ENCODE results near the gene CSTPP1. TPM values are rescaled to one million over a fixed set of nuclear protein-coding genes. Genes with fewer than 3 reads are reported as not detected.

Gene CSTPP1
- total and polyA plus RNA-seq, 2 of the 8 experiments (the other 6 are each of a cell fraction or from before 2014, with no cell fraction given): 24.2 to 28.7 TPM

- H3K79me1 ChIP-seq (ENCODE audit: low read depth, low read length): no peaks in the 10 kb centered on the region; the same call in 1 of the 2 replicates
- H3K9me3 ChIP-seq (ENCODE audit: insufficient read depth in 2 of 2, low read depth in 1 of 2, low read length in 1 of 2): no peaks in the 10 kb centered on the region
- no peak overlapping the region for H3K4ac ChIP-seq (replicated peaks; ENCODE audit: insufficient read length, low read depth, low read length)
- no peak overlapping the region for H3K56ac ChIP-seq (replicated peaks; ENCODE audit: insufficient read length, low read depth, low read length)
- H4K5ac ChIP-seq (ENCODE audit: insufficient read length, low read depth, low read length): no peak overlapping the region
- no peak overlapping the region for H4K8ac ChIP-seq (ENCODE audit: extremely low read depth, insufficient read depth, low read length)
- H2BK20ac ChIP-seq (ENCODE audit: low read length): no peak overlapping the region
- H3K9ac ChIP-seq (replicated peaks in 1 of 4; ENCODE audit: extremely low read depth in 1 of 4, low read depth in 3 of 4, low read length in 3 of 4): no peak overlapping the region
- H3K23me2 ChIP-seq (ENCODE audit: low read depth, low read length): no peaks in the 10 kb centered on the region
- H3K14ac ChIP-seq (ENCODE audit: insufficient read length): no peak overlapping the region
- peaks cover 3 to 10% of the 10 kb centered on the region in 2 experiments for H4K20me1 ChIP-seq (replicated peaks in 1 of 2; ENCODE audit: control insufficient read depth in 1 of 2, insufficient read depth in 2 of 2, low read length in 2 of 2)
- no peak overlapping the region for H3K27ac ChIP-seq (ENCODE audit: low read depth, low read length)
- H3K18ac ChIP-seq (ENCODE audit: extremely low read depth, low read length): no peak overlapping the region
- ChIA-PET POLR2A (ENCODE audit: partially characterized antibody) (interaction anchor here (1.0 to 1.3 kb wide), 2 partner anchors 9 to 10 kb away, joined by 4 to 5 read pairs; no protein-coding TSS in a partner anchor), CTCF (ENCODE audit: partially characterized antibody) (interaction anchor here (0.6 to 1.3 kb wide), 4 partner anchors 14 to 184 kb away, joined by 3 to 5 read pairs (median 4); no protein-coding TSS in a partner anchor)
- H3K4me1 ChIP-seq (replicated peaks in 1 of 4; ENCODE audit: control insufficient read depth in 3 of 4, insufficient read depth in 4 of 4, low read length in 3 of 4): no peaks in the 10 kb centered on the region
- no peak overlapping the region for H2AK5ac ChIP-seq (ENCODE audit: low read depth, low read length)
- H3K79me2 ChIP-seq (ENCODE audit: control insufficient read depth in 1 of 2, insufficient read depth in 2 of 2, low read length in 2 of 2): no peaks in the 10 kb centered on the region
- H3K27me3 ChIP-seq (replicated peaks in 1 of 4; ENCODE audit: control insufficient read depth in 3 of 4, extremely low read depth in 1 of 4, insufficient read depth in 3 of 4, low read length in 3 of 4): no peaks in the 10 kb centered on the region
- no peak overlapping the region for H3K4me3 ChIP-seq (ENCODE audit: extremely low read depth in 1 of 4, insufficient read depth in 2 of 4, low read depth in 3 of 4, low read length in 4 of 4)
- no peak for DNase-seq (ENCODE audit: low read depth in 1 of 2, low spot score in 2 of 2)
- WGBS, 2 experiments (ENCODE audit: extremely low coverage in 1 of 2, insufficient coverage in 1 of 2, insufficient read length in 1 of 2, insufficient replicate concordance in 2 of 2, low coverage in 1 of 2, low lambda C conversion rate in 2 of 2, missing lambda C conversion rate in 1 of 2): 88% methylated on average over 16 of the region's 16 CpGs; no CpG with 5 or more reads in 1 of the 2 experiments
- no peak overlapping the region for H3K4me2 ChIP-seq (ENCODE audit: insufficient read depth in 1 of 2, low read depth in 2 of 2, low read length in 2 of 2)
- H3K23ac ChIP-seq (ENCODE audit: insufficient read length): no peak overlapping the region
- no peak overlapping the region for H2BK5ac ChIP-seq (ENCODE audit: low read depth, low read length)
- no peak for FAIRE-seq
- no peak overlapping the region for H2AFZ ChIP-seq (ENCODE audit: low read length)
- H3K36me3 ChIP-seq (ENCODE audit: control insufficient read depth in 2 of 4, insufficient read depth in 4 of 4, low read length in 3 of 4): peaks cover 26 to 52% (median 38%) of the 10 kb centered on the region in 4 experiments; a peak in 7 of 8 replicates
- no peak overlapping the region for H2BK12ac ChIP-seq (ENCODE audit: low read depth, low read length)
- H4K91ac ChIP-seq (replicated peaks; ENCODE audit: insufficient read length, low read length): no peak overlapping the region
- H2BK120ac ChIP-seq (replicated peaks; ENCODE audit: low read depth, low read length): no peak overlapping the region
- H2BK15ac ChIP-seq (ENCODE audit: low read length): no peak overlapping the region
These were observed 228.8 kb downstream of the CSTPP1 start for GRCh38 chr11:47165253-47165840.
